G401.6 (cell line): ENCODE measurements around the gene CRHBP.
"Not testable (repeated sequence)": the region's sequence is repeated elsewhere in the genome, so short reads cannot be mapped to it uniquely, and the experiment has no call there.

Experiments used
- FAIRE-seq: peaks from 2 replicates; lab custom pipeline; 2012; peaks lifted over from hg19 to GRCh38; lab: Jason Lieb, UNC

Gene CRHBP

DNA sequence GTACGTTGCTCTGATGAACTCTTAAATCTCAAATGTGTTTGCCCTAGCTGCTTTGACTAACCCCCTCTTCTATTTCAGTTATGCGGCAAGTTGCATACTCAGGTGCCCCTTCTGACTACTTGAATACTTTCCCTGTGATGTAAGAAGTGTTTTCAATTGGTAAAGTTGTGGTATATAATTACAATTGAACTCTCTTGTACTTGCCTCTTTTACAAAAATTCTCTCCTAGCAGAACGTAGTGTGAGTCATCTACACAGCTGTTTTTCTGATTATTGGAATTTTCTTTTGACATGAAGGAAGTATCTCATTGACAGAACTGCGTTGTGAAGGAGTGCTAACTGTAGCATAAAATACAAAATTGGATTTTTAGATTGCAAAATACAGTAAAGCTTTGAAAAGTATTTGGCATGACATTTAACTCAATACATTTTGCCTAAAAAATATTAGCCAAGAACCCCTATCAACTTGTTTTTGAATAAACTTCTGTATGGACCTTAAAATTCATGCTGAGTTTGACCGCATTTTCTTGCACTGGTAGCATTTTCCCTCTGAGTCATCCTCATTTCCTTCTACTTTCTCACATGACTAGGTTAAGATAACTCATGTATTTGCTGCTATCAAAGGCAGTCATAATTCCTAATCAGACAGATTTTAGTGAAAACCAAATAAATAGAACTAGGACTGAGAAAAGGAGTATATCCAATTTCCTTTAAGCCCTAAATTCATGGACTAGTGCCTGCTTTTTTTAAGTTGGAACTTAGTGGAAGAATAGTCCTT lies 6.3 kb downstream of the CRHBP start:
- FAIRE-seq: no peak

DNA sequence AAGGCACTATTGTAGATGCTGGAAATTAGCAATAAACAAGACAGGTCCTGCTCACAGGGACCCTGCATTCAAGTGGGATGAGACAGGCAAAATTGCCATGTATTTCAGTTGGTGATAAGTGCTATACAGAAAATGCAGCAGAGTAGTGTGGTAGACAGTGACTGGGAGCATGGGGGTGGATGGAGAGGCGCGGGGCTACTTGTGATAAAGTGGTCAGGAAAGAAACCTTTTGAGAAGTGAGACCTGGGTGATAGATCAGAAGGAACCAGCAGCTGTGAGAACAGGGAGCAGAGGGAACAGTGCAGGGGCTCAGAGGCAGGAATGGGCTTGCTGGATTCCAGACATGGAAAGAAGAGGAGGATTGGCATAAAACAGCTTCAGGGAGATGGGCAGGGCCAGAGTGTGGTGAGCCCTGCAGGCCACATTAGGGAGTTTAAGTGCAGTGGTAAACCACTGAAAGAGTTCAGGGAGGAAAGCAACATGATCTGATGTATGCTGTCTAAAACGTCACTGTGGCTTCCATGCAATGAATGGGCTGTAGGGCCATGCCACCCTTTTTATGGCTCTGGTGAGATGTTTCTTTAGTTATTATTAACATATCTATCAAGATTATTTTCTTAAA lies 7.3 kb downstream of the CRHBP start:
- FAIRE-seq: no peak

DNA sequence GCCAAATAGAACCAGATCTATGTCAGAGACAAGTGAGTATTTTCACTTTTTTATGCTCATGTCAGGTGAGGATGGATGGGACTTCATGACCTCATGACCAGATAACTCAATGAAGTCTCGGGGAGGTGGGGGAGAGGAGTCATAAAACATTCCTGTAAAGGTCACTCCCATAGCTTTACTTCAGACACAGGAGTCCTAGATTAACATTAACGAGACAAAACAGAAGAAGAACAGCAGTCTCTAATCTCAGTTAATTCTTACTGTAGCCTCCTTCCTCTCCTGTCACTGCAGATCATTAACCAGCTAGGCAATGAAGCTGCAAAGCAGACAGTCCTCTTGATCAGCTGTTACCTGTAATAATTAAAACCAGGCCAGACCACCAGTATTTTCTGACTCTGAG lies 11.2 kb downstream of the CRHBP start:
- FAIRE-seq: no peak

DNA sequence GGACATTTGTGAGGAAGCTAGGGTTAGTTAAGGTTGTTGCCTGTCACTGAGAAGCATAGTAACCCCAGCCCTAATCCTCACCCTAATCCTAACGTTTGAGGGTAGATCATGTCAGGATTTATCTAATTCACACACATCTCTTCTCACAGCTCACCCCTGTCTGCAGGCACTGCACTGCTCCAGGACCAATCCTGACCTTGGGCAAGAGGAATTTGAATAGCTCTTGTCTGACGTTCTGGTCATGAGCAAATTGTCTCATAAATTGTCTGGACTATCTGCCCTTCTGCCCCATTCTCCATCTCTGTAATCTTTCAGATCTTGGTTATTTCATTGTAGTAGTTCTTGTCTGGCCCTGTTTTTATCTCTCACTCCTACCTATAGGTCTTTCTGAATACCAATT lies 18.7 kb downstream of the CRHBP start:
- no peak for FAIRE-seq

DNA sequence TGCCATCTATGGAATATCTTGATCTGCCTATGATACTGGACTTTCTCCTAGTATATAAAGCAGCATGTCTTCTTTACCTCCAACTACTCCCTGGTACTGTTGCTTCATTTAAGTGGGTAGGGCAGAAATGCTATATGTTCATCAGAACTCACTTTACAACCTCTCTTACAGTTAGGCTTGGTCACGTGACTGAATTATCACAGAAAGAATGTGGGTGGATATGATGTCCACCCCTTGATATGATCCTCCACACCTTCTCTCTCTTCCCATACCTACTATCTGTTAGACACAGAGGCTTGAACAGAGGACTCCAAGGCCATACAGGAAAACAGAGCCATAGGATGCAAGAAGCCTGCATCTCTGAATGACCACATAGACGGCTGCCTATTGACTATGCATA lies 19.8 kb downstream of the CRHBP start:
- no peak for FAIRE-seq

DNA sequence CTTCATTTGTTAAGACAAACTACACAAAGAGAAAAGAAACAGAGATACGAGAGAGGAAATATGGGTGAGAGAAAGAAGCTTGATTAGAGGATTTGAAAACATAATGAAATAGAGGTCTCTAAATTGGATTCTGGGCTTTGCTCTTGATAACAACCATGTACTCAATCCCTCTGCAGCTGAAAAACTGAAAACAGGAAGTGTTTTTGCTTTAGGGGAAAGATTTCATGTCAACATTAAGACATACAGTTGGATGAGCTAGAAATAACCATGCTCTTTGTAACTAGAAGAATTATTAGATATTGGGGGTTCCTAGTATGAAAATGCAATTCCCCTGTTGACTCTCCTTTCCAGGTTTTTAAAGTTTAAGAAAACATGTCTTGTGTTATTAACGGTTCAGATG lies 21.9 kb downstream of the CRHBP start:
- no peak for FAIRE-seq

DNA sequence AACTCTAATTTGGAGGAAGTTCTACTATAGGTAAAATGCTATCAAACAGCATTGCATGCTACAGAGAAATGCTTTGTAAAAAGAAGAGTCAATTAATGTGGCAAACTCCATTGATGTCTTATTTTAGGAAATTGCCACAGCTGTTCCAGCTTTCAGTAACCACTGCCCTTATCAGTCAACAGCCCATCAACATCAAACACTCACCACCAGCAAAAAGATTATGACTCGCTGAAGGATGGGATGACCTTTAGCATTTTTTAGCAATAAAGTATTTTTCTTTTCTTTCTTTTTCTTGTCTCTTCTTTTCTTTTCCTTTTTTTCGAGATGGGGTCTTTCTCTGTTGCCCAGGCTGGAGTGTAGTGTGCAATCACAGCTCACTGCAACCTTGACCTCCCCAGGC lies 26.0 kb downstream of the CRHBP start:
- FAIRE-seq: no peak

DNA sequence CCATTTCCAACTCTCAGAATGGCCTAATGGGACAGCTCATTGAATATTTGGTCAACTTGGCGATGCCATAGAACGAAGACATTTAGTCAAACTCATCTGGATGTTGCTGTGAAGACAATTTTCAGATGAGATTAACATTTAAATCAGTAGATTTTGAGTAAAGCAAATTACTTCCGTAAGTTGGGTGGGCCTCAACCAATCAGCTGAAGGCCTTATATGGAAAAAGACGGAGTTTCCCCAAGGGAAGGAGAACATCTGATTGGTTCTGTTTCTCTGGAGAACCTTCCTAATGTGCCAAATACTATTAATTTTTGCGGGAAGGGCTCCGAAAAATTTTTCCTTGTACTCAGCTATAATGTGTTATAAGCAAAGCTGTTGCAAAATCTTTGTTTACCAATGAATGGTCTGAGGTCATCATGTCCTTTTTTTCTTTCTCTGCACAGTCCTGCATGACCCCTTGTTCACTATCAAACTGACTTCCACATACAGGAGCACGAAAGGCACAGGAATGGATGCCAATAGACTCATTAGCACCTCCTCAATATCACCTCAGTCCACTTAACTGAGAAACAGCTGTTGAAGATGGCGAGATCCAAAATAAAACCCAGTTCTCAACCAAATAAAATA lies 27.8 kb downstream of the CRHBP start:
- FAIRE-seq: no peak

DNA sequence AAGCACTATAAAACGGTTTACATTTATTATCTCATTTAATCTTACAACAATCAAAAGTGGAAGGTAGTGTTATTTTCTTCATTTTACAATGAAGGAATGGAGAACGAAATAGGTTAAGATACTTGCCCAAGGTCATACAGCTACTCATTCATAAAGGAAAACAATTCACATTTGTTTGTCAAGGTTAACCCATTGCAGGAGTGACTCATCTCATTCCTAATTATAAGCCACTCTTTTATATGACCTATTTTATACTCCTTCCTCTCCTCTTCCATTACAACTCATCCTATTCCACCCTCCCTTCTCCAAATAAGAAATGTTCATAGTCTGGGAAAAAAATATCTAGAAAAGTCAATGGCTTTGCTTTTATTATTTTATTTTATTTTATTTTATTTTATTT lies 29.6 kb downstream of the CRHBP start:
- no peak for FAIRE-seq

DNA sequence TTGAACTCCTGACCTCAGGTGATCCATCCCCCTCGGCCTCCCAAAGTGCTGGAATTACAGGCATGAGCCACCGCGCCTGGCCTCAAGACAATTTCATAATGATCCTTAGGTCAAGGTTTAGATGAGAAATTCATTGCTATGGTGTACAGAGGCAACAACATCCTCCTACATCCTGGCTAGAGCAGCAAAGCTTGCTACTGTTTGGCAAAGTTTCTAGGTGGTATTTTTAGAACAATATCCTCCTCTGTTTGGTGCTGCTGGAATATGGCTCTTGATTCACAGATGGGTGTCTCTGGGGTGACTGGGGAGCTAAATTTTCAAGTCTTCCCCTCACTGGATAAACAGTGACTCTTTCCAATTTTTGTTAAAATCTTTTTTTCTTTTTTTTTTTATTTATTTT lies 30.6 kb downstream of the CRHBP start:
- FAIRE-seq: no peak

DNA sequence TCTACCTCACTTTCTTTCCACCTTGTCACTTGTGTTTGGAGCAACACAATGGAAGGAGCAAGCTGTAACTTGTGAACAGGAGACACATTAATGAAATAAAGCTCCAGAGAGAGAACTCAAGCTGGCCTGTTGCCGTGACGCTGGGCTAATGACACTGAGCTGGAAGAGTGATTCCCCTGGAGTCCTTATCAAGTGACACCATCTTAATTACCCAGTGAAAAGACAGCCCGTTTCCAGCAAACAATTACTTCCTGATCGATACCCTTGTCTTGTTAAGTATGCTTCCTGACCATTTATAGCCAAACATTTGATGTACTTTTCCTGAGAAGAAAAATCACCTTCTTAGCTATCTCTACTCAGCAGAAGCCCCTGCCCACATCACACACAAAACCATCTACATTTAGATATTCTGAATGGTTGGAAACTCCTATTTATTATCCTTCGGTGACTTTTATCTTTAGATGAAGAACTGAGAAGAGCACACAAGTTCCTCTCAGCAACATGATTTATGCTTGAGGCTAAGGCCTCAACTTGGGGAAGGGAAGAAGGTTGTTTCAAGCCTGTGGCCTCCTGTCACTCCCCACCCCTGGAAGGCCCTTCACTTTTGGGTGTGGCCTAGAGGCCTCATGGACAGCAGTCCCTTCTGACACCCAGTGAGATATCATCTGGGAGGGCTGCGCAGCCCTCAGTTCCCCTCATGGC lies 34.1 kb downstream of the CRHBP start:
- FAIRE-seq: no peak

DNA sequence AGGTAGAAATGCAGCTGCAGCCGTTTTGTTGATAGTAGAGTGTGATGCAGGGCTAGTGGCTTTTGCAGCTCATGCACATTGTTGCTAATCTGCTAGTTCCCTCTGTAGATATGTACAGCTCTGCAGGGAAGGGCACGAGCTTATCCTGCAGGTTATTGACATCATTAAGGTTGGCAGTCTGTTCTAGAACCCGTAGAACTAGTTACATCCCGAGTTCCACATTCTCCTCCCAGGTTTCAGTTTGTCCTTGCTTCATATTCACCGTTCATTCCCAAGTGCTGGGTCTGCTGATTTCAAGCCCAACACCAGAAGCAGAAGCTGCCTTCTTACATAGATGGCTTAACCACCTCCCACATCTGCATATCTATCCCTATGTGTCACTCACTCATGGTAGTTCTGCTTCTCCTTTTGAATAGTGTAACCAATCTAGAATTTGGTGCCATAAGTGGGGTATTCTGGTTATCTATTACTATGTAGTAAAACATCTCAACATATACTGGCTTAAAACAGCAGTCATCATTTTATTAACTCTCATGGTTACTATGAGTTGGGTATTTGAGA lies 38.1 kb downstream of the CRHBP start:
- FAIRE-seq: no peak

DNA sequence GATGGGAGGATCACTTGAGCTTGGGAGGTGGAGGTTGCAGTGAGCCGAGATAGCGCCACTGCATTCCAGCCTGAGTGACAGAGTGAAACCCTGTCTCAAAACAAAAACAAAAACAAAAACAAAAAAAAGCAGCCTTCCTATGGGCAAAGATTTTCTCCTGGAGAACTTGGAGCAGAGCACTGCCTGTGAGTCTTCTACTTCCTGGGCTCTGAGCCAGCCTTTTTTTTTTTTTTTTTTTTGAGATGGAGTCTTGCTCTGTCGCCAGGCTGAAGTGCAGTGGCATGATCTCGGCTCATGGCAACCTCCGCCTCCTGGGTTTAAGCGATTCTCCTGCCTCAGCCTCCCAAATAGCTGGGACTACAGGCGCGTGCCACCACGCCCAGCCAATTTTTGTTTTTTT lies 40.6 kb downstream of the CRHBP start:
- FAIRE-seq: not testable (repeated sequence)

DNA sequence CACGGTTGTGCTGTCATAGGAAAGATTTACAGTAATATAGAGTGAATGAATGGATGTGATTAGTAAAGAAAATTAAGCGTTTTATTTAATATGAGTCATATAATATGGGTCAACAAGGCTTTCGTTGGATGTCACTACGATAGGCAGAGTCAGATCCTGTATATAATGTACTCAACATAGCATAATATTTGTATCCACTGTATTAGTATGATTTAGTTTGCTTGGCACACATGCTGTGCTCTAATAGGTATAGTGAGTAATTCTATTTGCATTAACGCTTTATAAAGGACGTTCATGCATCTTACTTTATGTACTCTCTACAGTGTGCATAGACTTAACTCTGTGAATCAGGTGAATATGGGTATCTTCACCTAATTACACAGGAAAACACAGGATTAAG lies 41.5 kb downstream of the CRHBP start:
- no peak for FAIRE-seq

DNA sequence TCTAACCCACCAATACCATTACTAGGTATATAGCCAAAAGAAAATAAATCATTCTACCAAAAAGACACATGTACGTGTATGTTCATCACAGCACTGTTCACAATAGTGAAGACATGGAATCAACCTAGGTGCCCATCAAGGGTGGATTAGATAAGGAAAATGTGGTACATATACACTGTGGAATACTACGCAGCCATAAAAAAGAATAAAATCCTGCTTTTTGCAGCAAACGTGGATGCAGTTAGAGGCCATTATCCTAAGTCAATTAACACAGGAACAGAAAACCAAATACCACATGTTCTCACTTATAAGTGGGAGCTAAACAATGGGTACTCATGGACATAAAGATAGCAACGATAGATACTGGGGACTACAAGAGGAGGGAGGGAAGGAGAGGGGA lies 45.4 kb downstream of the CRHBP start:
- not testable (repeated sequence) for FAIRE-seq

DNA sequence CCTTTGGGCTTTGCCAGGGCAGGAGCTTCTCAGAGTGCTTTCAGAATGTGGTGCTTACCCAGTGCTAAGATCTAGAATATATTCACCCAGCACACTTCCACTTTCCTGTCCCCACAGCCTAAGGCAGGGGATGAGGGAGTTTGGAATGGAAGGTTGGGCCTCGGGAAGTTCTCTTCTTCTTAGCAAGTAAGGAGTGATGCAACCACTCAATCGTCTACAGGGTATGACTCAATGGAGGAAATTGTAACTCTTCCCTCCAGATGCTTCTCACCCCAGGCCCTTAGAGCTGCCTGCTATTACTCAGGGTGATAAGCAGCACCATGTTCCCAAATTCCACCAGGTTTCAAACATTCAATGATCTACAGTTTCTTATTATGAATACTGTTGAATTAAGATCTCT lies 46.6 kb downstream of the CRHBP start:
- no peak for FAIRE-seq

DNA sequence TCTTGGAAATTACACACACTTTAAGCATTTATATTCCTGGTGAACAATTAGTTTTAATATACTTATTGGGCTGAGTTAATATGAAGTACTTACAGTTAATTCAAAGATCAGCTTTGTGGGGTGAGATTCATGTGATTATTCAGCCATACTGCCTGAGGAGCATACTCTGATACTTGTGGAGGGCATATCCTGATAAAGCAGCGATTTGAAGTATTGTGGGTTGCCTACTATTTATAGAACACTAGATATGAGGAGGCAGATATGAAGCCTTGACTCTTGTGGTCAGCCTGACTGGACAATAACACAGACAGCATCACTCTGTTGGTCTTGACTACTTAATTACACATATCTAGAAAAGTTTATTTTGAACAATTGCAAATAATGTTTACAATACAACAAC lies 50.4 kb downstream of the CRHBP start:
- no peak for FAIRE-seq

DNA sequence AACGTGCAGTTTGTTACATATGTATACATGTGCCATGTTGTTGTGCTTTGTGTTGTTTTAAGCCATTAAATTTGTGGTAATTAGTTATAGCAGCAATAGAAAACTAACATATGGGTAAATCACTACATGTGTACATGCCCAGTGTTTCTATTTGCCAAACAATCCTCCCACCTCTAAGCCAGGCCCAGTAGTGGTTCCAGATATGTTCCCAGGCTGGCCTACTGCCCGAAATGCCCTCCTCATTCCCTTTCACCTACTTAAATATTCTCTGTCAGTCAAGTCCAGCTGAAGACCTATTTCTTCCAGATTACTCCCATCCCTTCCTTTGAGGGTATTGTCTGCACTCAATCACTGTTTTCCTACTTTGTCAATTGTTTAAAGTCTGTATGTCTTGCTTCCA lies 53.3 kb downstream of the CRHBP start:
- FAIRE-seq: no peak

DNA sequence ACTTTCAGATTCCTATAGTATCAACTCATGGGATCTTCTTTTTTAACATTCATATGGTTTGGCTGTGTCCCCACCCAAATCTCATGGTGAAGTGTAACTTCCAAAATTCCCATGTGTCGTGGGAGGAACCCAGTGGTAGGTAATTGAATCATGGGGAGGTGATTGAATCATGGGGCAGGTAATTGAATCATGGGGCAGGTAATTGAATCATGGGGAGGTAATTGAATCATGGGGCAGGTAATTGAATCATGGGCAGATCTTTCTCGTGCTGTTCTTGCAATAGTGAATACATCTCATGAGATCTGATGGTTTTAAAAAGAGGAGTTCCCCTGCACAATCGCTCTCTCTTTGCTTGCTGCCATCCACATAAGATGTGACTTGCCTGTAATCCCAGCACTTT lies 55.6 kb downstream of the CRHBP start:
- no peak for FAIRE-seq

DNA sequence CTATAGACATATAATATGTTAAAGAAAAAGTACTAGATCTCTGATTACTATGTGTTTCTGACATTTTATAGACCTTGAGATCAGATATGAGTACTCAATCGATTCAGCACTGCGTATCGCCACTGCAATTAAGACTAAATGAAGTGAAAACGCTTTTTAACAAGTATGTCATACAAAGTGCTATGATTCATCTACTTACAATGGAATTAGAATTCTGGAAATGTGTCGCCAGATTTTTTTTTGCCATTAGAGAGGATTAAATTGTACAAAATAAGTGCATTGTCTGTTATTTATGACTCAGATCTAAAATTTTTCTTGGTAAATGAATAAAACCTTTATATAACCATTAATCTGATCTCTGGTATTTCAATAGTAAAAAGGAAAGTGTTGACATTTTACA lies 57.4 kb downstream of the CRHBP start:
- FAIRE-seq: no peak

DNA sequence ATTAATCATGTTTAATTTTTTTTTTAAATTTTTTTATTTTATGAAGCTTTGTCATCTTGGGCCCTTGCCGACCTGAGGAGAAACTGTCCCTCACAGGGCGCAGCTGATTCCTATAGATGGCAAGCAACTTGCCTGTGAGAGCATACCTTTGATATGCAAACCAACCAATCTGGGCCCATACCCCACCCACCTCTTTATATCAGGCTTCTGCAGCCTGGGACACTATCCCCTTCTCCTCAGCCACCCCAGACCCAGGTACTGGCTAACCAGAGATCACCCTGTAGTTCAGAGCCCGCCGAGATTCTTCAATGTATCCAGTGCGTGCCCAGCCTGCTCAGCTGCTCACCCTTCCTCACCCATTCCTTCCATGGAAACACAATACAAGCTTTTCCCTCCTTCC lies 58.7 kb downstream of the CRHBP start:
- FAIRE-seq: no peak

DNA sequence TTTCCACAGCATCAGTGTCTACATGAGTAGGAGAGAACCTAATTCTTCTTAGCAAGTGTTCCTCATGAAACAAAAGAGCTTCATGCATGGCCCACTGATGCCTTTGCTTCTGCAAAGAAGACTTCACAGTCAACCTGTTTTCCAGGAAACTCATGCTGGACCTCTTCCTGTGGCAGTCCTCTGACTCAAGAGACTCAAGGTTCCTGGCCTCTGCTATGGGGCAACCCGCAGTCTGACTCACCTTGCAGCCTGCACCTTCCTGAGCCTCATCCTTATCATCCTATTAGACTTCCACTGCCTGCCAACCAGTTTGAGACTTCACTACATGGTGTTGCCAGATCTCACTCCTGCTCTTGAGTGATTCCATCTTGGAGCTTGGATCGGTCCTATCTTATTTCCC lies 59.8 kb downstream of the CRHBP start:
- FAIRE-seq: no peak
